HL-60 (cell line): Measurements from ENCODE around the gene OR52N1.
A peak's percentile ranks its signal among the peaks of the same experiment; 100 is the strongest.

Experiments used
- DNase-seq, 2 experiments: peaks; one replicate each; pipeline ENCODE4 v3.0.0-alpha.2; 2010 to 2020; ENCODE audit warnings: low read depth in 1 of 2, low spot score in 1 of 2
- H3K27ac ChIP-seq: fragments of 250-450 bp; sonication (Bioruptor Pico); replicated peaks from 2 replicates; pipeline ENCODE4 v1.5.1; 2020; ENCODE audit warnings: mild to moderate bottlenecking, moderate library complexity
- H3K27me3 ChIP-seq: fragments of 250-450 bp; sonication (Bioruptor Pico); 2 replicates; pipeline ENCODE4 v1.5.1; 2021; ENCODE audit warnings: mild to moderate bottlenecking, moderate library complexity; ENCODE audit not compliant: insufficient read depth, poor library complexity, severe bottlenecking
- H3K4me3 ChIP-seq: replicated peaks from 2 replicates; pipeline ENCODE4 v1.5.1; 2011; ENCODE audit warnings: mild to moderate bottlenecking, control low read depth, low read length; ENCODE audit not compliant: insufficient read depth
- CTCF ChIP-seq: IDR thresholded peaks from one replicate; pipeline ENCODE4 v1.5.1; 2011; ENCODE audit warnings: low read length, control low read depth, inconsistent platforms; ENCODE audit not compliant: insufficient read depth
- GABPA ChIP-seq: IDR thresholded peaks from 2 replicates; pipeline ENCODE4 v1.6.1; 2012; ENCODE audit warnings: low read depth
- POLR2AphosphoS5 ChIP-seq: IDR thresholded peaks from 2 replicates; pipeline ENCODE4 v1.6.1; 2012; ENCODE audit warnings: low read depth
- REST ChIP-seq: IDR thresholded peaks from 2 replicates; pipeline ENCODE4 v1.6.1; 2012; ENCODE audit warnings: low read depth; ENCODE audit not compliant: insufficient replicate concordance
- SPI1 ChIP-seq: IDR thresholded peaks from 2 replicates; pipeline ENCODE4 v1.6.1; 2012; ENCODE audit warnings: low read depth, mild to moderate bottlenecking, borderline replicate concordance

OR52N1 gene

DNA sequence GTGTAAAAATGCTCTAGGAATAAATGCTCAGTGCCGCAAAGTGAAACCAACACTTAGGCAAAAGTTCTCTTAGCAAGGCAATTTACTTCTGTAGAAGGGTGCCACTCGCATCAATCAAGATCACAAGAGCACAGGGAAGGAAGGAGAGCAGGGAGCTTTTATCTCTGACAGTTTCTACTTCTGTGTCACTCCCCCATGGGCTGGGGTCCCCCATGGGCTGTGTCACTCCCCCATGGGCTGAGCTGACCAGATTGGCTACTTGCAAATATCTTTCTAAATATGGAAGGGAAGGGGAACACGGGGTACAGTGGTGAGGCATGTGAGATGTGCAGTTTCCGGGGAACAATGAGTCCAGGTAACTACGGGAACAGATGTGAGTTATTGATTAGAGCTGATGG lies 18.1 kb upstream of the OR52N1 start:
- no peak for TF ChIP-seq CTCF
- no peak for TF ChIP-seq GABPA
- TF ChIP-seq SPI1: no peak
- TF ChIP-seq POLR2AphosphoS5: no peak
- TF ChIP-seq REST: no peak
- Histone ChIP-seq H3K4me3 (no peak overlapping the region), H3K27ac (no peak overlapping the region), H3K27me3 (no peaks in the 10 kb centered on the region)
- DNase-seq: no peak

DNA sequence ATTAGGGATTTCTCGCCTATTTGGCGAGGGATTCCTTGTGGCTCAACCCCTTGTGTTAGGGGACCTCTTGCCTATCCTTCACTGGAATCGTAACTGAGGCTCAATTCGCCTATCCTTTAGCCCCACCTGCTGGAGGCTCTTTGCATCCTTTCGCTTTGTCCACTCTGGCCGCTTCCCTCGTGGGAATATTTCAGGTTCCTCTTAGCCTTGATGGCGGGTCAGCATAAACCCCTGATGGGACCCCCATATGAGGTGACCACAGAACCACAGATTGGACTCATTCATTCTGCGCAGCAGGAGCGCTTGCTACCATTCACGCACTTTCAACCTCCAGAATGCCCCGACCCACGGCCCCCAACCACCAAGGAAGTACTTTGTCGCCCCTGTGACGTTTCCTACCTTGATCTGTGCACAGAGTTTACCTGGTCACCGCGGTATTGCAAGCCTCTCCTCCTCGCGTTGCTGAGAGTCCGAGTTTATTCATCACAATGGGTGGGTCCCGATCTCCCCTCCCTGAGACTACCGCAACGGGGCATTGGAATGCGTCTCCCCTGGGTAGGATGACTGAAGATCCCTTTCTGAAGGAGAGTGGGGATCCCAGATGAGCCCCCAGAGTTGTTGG lies 17.5 kb upstream of the OR52N1 start, which contains the start of gene OR52N2:
Gene OR52N2 (plus strand): TSS at position 425 of the 622 bp plus-strand sequence. CDS start 11,412 bp downstream, outside the sequence.
- H3K27ac ChIP-seq: no peak within 1 kb of the TSS
- H3K27me3 ChIP-seq: no peaks in the 10 kb centered on the region
- TF ChIP-seq GABPA: no peak
- TF ChIP-seq CTCF: peak; percentile 75
- DNase-seq: peak; percentile 28 to 68
- no peak within 1 kb of the TSS for H3K4me3 ChIP-seq

- Histone ChIP-seq H3K4me3 (no peak overlapping the region), H3K27ac (no peak overlapping the region), H3K27me3 (no peaks in the 10 kb centered on the region)
- no peak for TF ChIP-seq SPI1
- no peak for TF ChIP-seq CTCF
- no peak for TF ChIP-seq REST
- no peak for TF ChIP-seq POLR2AphosphoS5
- no peak for TF ChIP-seq GABPA
- DNase-seq: no peak
Observed at GRCh38 chr11:5807580-5807979, 16.5 kb upstream of the OR52N1 start.

DNA sequence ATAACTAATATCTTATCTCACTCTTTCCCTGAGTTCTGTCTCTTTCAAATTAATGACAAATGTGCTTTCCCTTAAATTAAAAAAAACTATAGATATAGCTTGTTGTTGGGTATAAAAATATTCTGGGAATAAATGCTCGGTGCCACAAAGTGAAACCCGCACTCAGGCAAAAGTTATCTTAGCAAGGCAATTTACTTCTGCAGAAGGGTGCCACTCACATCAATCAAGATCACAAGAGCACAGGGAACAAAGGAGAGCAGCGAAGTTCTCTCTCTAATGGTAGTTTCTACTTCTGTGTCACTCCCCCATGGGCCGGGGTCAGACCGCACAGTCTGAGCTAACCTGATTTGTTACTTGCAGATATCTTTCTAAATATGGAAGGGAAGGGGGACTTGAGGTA lies 12.9 kb upstream of the OR52N1 start:
- no peaks in the 10 kb centered on the region for H3K27me3 ChIP-seq
- no peak for DNase-seq
- no peak for TF ChIP-seq CTCF
- no peak for TF ChIP-seq REST
- TF ChIP-seq POLR2AphosphoS5: no peak
- no peak for TF ChIP-seq GABPA
- no peak for TF ChIP-seq SPI1
- no peak overlapping the region for H3K27ac ChIP-seq
- H3K4me3 ChIP-seq: no peak overlapping the region
